Stimulated activated CD4-positive, alpha-beta T cell treated with anti-CD3 and anti-CD28 coated beads, Interleukin-4, amount 100 ng/mL, for 4 hours (primary cell): ENCODE results near the gene ITGB5.
"Not testable (repeated sequence)": the region's sequence is repeated elsewhere in the genome, so short reads cannot be mapped to it uniquely, and the experiment has no call there.

Experiments used
- DNase-seq, 2 experiments: peaks; one replicate each; pipeline ENCODE4 v3.0.0-alpha.2; 2020

The ITGB5 gene

GRCh38 chr3:124832782-124833709 lies 54.1 kb downstream of the ITGB5 start:
- no peak for DNase-seq

- no peak for DNase-seq
These were observed 55.5 kb downstream of the ITGB5 start for GRCh38 chr3:124831628-124832199.

DNA sequence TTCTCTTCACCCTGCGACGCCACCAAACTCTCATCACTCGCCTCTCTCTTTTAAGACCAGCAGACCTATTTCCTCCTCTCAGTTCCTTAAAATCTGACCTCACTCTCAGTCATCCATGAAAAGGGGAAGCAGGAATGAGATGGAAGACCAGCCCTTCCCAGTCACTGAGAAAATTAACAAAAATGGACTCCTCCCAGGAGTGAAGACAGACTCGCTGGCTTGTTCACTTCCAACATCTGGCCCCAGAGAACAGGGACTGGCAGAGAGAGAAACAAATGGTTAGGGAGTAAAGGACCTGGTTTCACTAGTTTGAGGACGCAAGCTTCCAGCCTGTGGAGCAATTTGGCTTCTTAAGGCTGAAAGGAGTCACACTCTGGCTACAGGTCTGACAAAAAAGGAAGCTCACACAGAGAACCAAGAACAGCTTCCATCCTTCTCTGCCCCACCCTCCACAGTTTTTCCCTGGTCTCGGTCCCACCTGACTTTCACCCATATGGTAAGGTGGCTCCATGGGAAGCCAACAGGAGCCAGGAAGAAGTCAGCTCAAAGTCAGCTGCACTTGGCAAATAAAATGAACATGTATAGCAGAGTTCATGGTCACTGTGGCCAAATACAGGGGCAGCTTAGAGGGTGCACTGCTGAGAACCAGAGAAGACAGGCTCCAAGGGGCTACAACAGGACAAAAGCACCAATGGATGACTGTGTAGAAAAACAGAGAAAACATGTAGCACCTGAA lies 57.2 kb downstream of the ITGB5 start:
- no peak for DNase-seq

GRCh38 chr3:124829178-124829818 lies 57.9 kb downstream of the ITGB5 start:
- no peak for DNase-seq

DNA sequence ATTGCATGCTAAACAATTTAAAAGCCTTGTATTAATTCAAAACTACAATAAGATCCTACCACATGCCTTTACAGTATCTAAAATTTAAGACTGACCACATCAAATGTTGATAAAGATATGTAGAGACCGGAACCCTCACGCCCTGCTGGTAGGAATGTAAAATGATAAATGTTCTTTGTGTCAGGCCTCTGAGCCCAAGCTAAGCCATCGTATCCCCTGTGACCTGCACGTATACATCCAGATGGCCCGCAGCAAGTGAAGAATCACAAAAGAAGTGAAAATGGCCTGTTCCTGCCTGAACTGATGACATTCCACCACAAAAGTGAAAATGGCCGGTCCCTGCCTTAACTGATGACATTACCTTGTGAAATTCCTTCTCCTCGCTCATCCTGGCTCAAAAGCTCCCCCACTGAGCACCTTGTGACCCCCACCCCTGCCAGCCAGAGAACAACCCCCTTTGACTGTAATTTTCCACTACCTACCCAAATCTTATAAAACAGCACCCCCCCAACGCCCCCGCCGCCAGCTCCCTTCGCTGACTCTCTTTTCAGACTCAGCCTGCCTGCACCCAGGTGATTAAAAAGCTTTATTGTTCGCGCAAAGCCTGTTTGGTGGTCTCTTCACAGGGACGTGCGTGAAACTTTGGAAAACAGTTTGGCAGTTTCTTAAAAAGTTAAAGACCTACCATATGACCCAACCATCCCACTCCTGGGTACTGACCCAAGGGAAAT lies 59.5 kb downstream of the ITGB5 start:
- not testable (repeated sequence) for DNase-seq

GRCh38 chr3:124826703-124827102 lies 60.5 kb downstream of the ITGB5 start:
- no peak for DNase-seq

- no peak for DNase-seq
These were observed 62.8 kb downstream of the ITGB5 start for GRCh38 chr3:124824286-124824915.

DNA sequence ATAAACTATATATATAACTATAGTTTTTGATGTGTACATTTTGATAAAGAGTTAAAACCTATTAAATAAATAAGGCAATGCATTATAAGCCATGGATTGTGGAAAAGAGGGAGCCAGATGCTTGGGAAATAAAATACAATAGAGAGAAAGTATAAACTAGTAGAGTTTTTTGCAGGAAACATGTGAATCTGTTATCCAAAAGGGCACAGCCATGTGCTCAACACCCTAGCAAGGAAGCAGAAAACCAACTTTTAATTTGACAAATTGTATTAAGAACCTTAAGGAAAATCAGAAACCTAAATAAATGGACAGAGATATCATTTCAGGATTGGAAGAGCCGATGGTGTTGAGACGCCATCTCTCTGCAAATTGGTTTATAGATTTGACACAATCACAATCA lies 63.5 kb downstream of the ITGB5 start:
- no peak for DNase-seq

- DNase-seq = no peak
These were observed 64.0 kb downstream of the ITGB5 start for GRCh38 chr3:124823206-124823605.

DNA sequence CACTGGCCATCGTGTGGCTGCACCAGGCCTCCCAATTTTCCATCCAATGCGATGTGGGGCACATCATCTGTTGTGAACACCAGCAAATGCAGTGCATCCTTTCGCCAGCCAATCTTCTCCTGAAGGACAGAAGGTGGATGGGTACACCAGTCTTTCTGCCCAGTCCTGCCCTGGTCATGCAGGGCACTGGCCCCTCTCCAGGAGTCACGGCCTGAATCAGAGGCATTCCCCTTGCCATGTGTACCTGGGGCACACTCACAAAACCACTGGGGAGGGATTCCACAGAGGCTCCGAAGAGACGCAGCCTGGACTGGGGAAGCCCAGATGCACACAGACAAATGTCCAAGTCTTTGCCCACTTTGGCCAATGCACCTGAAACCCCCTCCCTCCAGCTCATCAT lies 65.8 kb downstream of the ITGB5 start:
- DNase-seq = no peak

- no peak for DNase-seq
These were observed 68.6 kb downstream of the ITGB5 start for GRCh38 chr3:124818398-124819091.

DNA sequence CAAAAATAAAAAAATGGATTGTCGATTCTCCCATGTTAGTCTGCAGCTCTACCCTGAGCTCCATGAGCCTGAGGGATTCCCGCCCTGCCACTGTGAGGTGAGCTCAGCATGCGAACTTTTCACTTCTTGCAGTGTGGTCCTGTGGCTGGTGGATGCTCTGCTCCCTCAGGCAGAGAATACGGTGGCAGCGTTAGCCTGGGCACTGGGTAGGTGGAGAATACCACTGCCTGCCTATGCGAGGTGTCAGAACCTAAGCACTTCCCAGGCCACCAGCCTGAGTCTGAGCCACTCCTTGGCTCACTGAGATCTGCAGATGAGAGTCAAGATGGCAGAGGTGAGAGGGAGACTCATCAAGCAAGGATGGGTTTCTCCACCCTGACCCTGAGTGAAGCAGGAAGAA lies 70.1 kb downstream of the ITGB5 start:
- DNase-seq = no peak

- DNase-seq = no peak
These were observed 71.0 kb downstream of the ITGB5 start for GRCh38 chr3:124816206-124816605.

GRCh38 chr3:124815781-124816180 lies 71.4 kb downstream of the ITGB5 start:
- DNase-seq = no peak

- no peak for DNase-seq
These were observed 72.3 kb downstream of the ITGB5 start for GRCh38 chr3:124814620-124815421.

GRCh38 chr3:124813541-124813940 lies 73.6 kb downstream of the ITGB5 start:
- DNase-seq = no peak

DNA sequence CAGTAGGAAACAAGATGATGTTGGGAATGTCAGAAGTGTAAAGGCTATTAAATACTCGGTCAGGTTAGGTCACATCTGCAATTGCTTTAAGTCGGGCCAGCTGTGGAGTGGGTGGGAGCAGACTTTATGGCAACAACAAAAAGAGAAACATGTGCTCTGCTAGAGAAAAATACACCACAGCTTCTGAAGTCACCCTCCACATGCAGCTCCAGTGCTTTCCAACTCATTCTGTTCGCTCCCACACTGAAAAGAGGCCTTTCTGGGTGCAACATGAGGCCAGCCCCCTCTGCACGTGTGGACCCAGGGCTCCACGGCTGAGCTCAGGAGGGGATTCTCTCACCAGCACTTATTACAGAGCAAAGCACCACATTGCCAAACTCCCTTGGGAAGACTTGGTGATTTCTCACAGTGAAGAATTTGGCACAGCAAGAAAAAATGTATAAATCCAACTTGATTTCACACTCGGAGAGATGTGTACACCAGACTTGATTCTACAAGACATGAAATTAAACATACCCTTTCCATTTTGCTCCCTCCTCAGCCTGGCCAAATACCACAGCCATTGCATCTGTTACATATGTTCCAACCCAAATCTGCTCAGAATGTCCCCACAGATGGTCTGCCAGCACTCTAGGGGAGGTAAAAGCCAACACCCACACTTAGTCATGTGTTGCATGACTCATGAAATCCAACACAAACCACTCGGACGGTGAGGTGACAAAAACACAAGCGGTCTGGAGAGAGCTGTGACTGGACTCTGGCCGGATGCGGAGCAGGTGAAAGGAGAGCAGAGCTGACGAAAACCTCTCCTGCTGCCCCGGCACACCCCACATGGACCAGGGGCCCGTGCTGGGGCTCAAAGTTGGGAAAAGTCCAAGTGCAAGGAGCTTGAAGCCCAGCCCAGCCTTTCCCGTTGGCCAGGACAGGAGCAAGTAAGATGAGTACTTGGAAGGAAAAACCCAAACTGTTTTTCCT lies 74.6 kb downstream of the ITGB5 start:
- no peak for DNase-seq

DNA sequence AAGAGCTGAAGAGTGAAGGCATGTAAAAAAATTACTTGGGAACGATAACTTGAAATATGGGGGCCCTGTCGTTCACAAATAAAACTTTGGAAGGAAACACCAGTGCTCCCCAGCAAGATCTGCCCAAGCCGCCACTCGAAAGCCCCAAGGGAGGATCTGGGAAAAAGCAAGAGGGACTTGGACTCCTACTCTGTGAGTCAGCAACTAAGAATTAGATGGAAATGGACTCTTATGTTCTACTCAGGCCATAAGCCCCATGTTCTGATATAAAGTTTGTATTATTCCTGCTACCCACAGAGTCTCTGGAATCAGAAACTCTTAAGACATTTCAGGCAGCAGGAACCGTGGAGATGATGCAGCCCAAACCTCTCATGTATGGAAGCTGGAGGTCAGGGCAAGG lies 75.7 kb downstream of the ITGB5 start:
- DNase-seq = no peak

- no peak for DNase-seq
These were observed 76.2 kb downstream of the ITGB5 start for GRCh38 chr3:124810970-124811369.
